H9 (cell line): Measurements from ENCODE around the gene PID1. TPM values are rescaled to one million over a fixed set of nuclear protein-coding genes. Genes with fewer than 3 reads are reported as not detected.

Experiments
- DNase-seq: peaks from one replicate; pipeline ENCODE4 v3.0.0-alpha.2; 2017
- H2AFZ ChIP-seq: one replicate; pipeline ENCODE4 v1.6.1; 2013; ENCODE audit warnings: mild to moderate bottlenecking, low read length, control low read depth, moderate library complexity
- H2AK5ac ChIP-seq: 2 replicates; pipeline ENCODE4 v1.6.1; 2013; ENCODE audit warnings: low read length, control low read depth, mixed read lengths; ENCODE audit not compliant: insufficient read length
- H2BK120ac ChIP-seq: one replicate; pipeline ENCODE4 v1.6.1; 2013; ENCODE audit warnings: low read depth, mild to moderate bottlenecking, low read length, control low read depth, inconsistent platforms; ENCODE audit not compliant: poor library complexity, severe bottlenecking
- H2BK12ac ChIP-seq: 2 replicates; pipeline ENCODE4 v1.6.1; 2013; ENCODE audit warnings: low read length, control low read depth, mixed read lengths, low read depth; ENCODE audit not compliant: insufficient read length
- H2BK15ac ChIP-seq: 2 replicates; pipeline ENCODE4 v1.6.1; 2013; ENCODE audit warnings: low read depth, low read length, control low read depth
- H2BK20ac ChIP-seq: one replicate; pipeline ENCODE4 v1.6.1; 2013; ENCODE audit warnings: low read depth, mild to moderate bottlenecking, low read length, control low read depth, inconsistent platforms; ENCODE audit not compliant: poor library complexity, severe bottlenecking
- H2BK5ac ChIP-seq: 2 replicates; pipeline ENCODE4 v1.6.1; 2013; ENCODE audit warnings: low read length, control low read depth, mixed read lengths; ENCODE audit not compliant: insufficient read length
- H3K14ac ChIP-seq: 2 replicates; pipeline ENCODE4 v1.6.1; 2013; ENCODE audit warnings: low read length, control low read depth; ENCODE audit not compliant: insufficient read depth
- H3K18ac ChIP-seq: 2 replicates; pipeline ENCODE4 v1.6.1; 2013; ENCODE audit warnings: low read depth, mild to moderate bottlenecking, mixed read lengths, low read length, control low read depth; ENCODE audit not compliant: insufficient read length
- H3K23ac ChIP-seq: 2 replicates; pipeline ENCODE4 v1.6.1; 2013; ENCODE audit warnings: low read length, control low read depth, mixed read lengths, low read depth; ENCODE audit not compliant: insufficient read length
- H3K23me2 ChIP-seq: 2 replicates; pipeline ENCODE4 v1.6.1; 2013; ENCODE audit warnings: low read depth, mild to moderate bottlenecking, mixed read lengths, low read length, control low read depth; ENCODE audit not compliant: insufficient read length, poor library complexity, severe bottlenecking
- H3K27ac ChIP-seq: 2 replicates; pipeline ENCODE4 v1.5.1; 2013; ENCODE audit warnings: low read length, control low read depth, mixed read lengths, low read depth; ENCODE audit not compliant: insufficient read length
- H3K27me3 ChIP-seq: 2 replicates; pipeline ENCODE4 v1.6.1; 2013; ENCODE audit warnings: low read length, control low read depth, inconsistent platforms; ENCODE audit not compliant: insufficient read depth
- H3K4ac ChIP-seq: 2 replicates; pipeline ENCODE4 v1.6.1; 2013; ENCODE audit warnings: low read depth, mild to moderate bottlenecking, control low read depth, inconsistent platforms, low read length, moderate library complexity
- H3K4me1 ChIP-seq: 2 replicates; pipeline ENCODE4 v1.6.1; 2013; ENCODE audit warnings: low read length, control low read depth, inconsistent platforms; ENCODE audit not compliant: insufficient read depth
- H3K4me2 ChIP-seq: 2 replicates; pipeline ENCODE4 v1.6.1; 2013; ENCODE audit warnings: low read length, control low read depth, mixed read lengths; ENCODE audit not compliant: insufficient read length, insufficient read depth
- H3K56ac ChIP-seq: 2 replicates; pipeline ENCODE4 v1.6.1; 2013; ENCODE audit warnings: low read depth, mild to moderate bottlenecking, mixed read lengths, low read length, control low read depth; ENCODE audit not compliant: insufficient read length
- H3K79me1 ChIP-seq: 2 replicates; pipeline ENCODE4 v1.6.1; 2013; ENCODE audit warnings: low read depth, mild to moderate bottlenecking, moderate library complexity, low read length, control low read depth, inconsistent platforms; ENCODE audit not compliant: insufficient read depth, poor library complexity, severe bottlenecking
- H3K79me2 ChIP-seq: 2 replicates; pipeline ENCODE4 v1.6.1; 2013; ENCODE audit warnings: low read length, control low read depth, inconsistent platforms; ENCODE audit not compliant: insufficient read depth
- H3K9ac ChIP-seq: 2 replicates; pipeline ENCODE4 v1.6.1; 2013; ENCODE audit warnings: low read length, control low read depth, mixed read lengths; ENCODE audit not compliant: insufficient read length; ENCODE audit errors: extremely low read depth
- H3K9me3 ChIP-seq: one replicate; pipeline ENCODE4 v1.6.1; 2013; ENCODE audit warnings: low read depth, low read length, inconsistent platforms; ENCODE audit not compliant: control insufficient read depth
- H3T11ph ChIP-seq: one replicate; pipeline ENCODE4 v1.6.1; 2013; ENCODE audit warnings: mild to moderate bottlenecking, low read length, control low read depth, inconsistent platforms
- H4K20me1 ChIP-seq: one replicate; pipeline ENCODE4 v1.6.1; 2013; ENCODE audit not compliant: control insufficient read depth, insufficient read length, insufficient read depth
- H4K5ac ChIP-seq: 2 replicates; pipeline ENCODE4 v1.6.1; 2013; ENCODE audit warnings: low read depth, mild to moderate bottlenecking, mixed read lengths, low read length, control low read depth; ENCODE audit not compliant: insufficient read length
- H4K8ac ChIP-seq: replicated peaks from 2 replicates; pipeline ENCODE4 v1.6.1; 2013; ENCODE audit warnings: low read length, control low read depth, mixed read lengths, low read depth; ENCODE audit not compliant: insufficient read length
- H4K91ac ChIP-seq: 2 replicates; pipeline ENCODE4 v1.6.1; 2013; ENCODE audit warnings: low read depth, mild to moderate bottlenecking, moderate library complexity, mixed read lengths, low read length, control low read depth; ENCODE audit not compliant: insufficient read length
- H3K27ac Mint-ChIP-seq, 3 experiments: 2 replicates in 2 of 3; 3 replicates in 1 of 3; pipeline ENCODE4 v1.8.0; 2020 to 2021; ENCODE audit warnings: mixed read lengths in 3 of 3, mild to moderate bottlenecking in 1 of 3, moderate library complexity in 1 of 3
- H3K27me3 Mint-ChIP-seq: 2 replicates; pipeline ENCODE4 v1.8.0; 2021; ENCODE audit warnings: low read depth, mild to moderate bottlenecking, moderate library complexity, mixed read lengths
- H3K36me3 Mint-ChIP-seq, 3 experiments: 2 replicates in 2 of 3; 3 replicates in 1 of 3; pipeline ENCODE4 v1.8.0; 2020 to 2021; ENCODE audit warnings: low read depth in 3 of 3, mixed read lengths in 3 of 3; ENCODE audit not compliant: insufficient read depth in 1 of 3
- H3K4me1 Mint-ChIP-seq, 2 experiments: 2 replicates each; pipeline ENCODE4 v1.8.0; 2020; ENCODE audit warnings: mixed read lengths in 2 of 2
- H3K4me3 Mint-ChIP-seq, 2 experiments: 2 replicates in 1 of 2; 3 replicates in 1 of 2; pipeline ENCODE4 v1.8.0; 2020 to 2021; ENCODE audit warnings: mild to moderate bottlenecking in 2 of 2, mixed read lengths in 2 of 2, moderate library complexity in 1 of 2
- H3K9me3 Mint-ChIP-seq, 2 experiments: 2 replicates in 1 of 2; 3 replicates in 1 of 2; pipeline ENCODE4 v1.8.0; 2020; ENCODE audit warnings: mild to moderate bottlenecking in 2 of 2, mixed read lengths in 2 of 2, moderate library complexity in 1 of 2
- CTCF ChIP-seq: fragments of 200-600 bp; sonication (generic); conservative IDR thresholded peaks from 3 replicates; pipeline ENCODE4 v1.8.0; 2021; ENCODE audit warnings: antibody characterized with exemption, mild to moderate bottlenecking
- WGBS: extraction: QIAGEN DNeasy Blood & Tissue Kit; methylation state at CpG from one replicate; pipeline ENCODE4 v1.1.7; 2013; ENCODE audit warnings: missing lambda C conversion rate, low lambda C conversion rate, mixed read lengths; ENCODE audit not compliant: insufficient read length; ENCODE audit errors: extremely low coverage; 5-methylcytosine and 5-hydroxymethylcytosine counted together
- total RNA-seq: library from RNA; stranded (reverse); gene quantifications from 2 replicates; pipeline ENCODE4 v1.2.1, GENCODE V29; 2021

The PID1 gene
- total RNA-seq, 1 experiment from 2014 or later: 1.4 TPM

GRCh38 chr2:229212241-229212640 is 58.8 kb downstream of the PID1 start:
- Histone ChIP-seq H3K14ac (no peak overlapping the region), H3K79me2 (no peaks in the 10 kb centered on the region), H3K56ac (no peak overlapping the region), H3K4ac (no peak overlapping the region), H3K4me2 (no peak overlapping the region), H4K20me1 (no peaks in the 10 kb centered on the region), H4K8ac (no peak overlapping the region), H2BK5ac (no peak overlapping the region), H3K23ac (no peak overlapping the region), H2BK120ac (no peak overlapping the region), H3K9ac (no peak overlapping the region), H4K5ac (no peak overlapping the region), H2AK5ac (no peak overlapping the region), H3K23me2 (no peaks in the 10 kb centered on the region), H2BK15ac (no peak overlapping the region), H3K18ac (no peak overlapping the region), H4K91ac (no peak overlapping the region), H3T11ph (no peak overlapping the region), H3K9me3 (no peaks in the 10 kb centered on the region), H3K4me1 (no peaks in the 10 kb centered on the region; the same call in 1 of the 2 replicates), H3K27me3 (no peaks in the 10 kb centered on the region), H2AFZ (no peak overlapping the region), H2BK12ac (no peak overlapping the region), H2BK20ac (no peak overlapping the region), H3K27ac (no peak overlapping the region), H3K79me1 (no peaks in the 10 kb centered on the region)
- no peaks in the 10 kb centered on the region for H3K36me3 Mint-ChIP-seq
- DNase-seq: no peak
- H3K27me3 Mint-ChIP-seq: no peaks in the 10 kb centered on the region
- no peaks in the 10 kb centered on the region; a peak in 1 of 5 replicates for H3K9me3 Mint-ChIP-seq
- H3K27ac Mint-ChIP-seq: no peak overlapping the region
- WGBS: no CpG with 5 or more reads among the region's 1 CpG
- peaks cover 10% of the 10 kb centered on the region in 2 experiments for H3K4me1 Mint-ChIP-seq
- H3K4me3 Mint-ChIP-seq: no peak overlapping the region
- TF ChIP-seq CTCF: no peak
